Measurements from ENCODE around the gene STUB1. TPM values are rescaled to one million over a fixed set of nuclear protein-coding genes. Genes with fewer than 3 reads are reported as not detected.

STUB1 gene
- total RNA-seq, 4 donors from 2014 or later: 116 to 143 (median 125) TPM

DNA sequence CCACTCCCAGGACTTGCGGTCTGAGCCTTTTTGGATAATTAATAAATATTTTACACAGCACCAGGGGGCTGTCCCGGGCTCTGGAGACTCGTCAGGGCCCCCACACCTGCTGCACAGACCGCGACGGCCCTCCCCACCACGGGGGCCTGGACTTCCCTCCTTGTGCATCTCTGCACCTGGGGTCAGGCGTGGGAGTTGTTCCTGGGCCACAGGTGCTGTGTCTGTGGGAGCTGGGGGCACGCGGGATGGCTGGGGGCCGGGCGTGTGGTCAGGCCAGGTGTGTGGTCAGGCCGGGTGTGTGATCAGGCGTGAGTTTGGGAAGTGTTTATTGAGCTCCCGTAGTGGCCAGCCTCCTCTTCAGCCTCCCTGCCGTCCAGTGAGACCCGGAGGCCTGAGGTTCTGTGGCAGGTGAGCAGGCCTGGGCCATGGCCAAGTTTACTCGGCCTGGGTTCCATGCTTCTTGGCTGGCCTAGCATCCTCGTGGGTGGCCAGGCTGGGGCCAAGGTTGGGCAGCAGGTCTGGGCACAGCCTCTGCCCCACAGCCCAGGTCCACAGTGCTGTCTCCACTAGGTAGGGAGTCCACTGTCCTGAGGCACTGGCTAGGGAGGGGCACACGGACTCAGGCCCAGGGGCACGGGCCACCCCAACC lies 1.9 kb upstream of the STUB1 start:
- Histone ChIP-seq H3K27ac (no peak overlapping the region), H3K9me3 (no peaks in the 10 kb centered on the region), H3K4me1 (peaks cover 80% of the 10 kb centered on the region), H3K36me3 (peaks cover 22% of the 10 kb centered on the region), H3K4me3 (no peak overlapping the region), H3K27me3 (peaks cover 4% of the 10 kb centered on the region)
- WGBS: 74% methylated on average over 14 of the region's 21 CpGs
- TF ChIP-seq POLR2A (IDR thresholded peaks at IDR 0.05) (no peak), EP300 (IDR thresholded peaks at IDR 0.05) (no peak), POLR2AphosphoS5 (IDR thresholded peaks at IDR 0.05) (no peak)
- TF ChIP-seq, protein P1, sequence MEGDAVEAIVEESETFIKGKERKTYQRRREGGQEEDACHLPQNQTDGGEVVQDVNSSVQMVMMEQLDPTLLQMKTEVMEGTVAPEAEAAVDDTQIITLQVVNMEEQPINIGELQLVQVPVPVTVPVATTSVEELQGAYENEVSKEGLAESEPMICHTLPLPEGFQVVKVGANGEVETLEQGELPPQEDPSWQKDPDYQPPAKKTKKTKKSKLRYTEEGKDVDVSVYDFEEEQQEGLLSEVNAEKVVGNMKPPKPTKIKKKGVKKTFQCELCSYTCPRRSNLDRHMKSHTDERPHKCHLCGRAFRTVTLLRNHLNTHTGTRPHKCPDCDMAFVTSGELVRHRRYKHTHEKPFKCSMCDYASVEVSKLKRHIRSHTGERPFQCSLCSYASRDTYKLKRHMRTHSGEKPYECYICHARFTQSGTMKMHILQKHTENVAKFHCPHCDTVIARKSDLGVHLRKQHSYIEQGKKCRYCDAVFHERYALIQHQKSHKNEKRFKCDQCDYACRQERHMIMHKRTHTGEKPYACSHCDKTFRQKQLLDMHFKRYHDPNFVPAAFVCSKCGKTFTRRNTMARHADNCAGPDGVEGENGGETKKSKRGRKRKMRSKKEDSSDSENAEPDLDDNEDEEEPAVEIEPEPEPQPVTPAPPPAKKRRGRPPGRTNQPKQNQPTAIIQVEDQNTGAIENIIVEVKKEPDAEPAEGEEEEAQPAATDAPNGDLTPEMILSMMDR (IDR thresholded peaks at IDR 0.05): no peak
- DNase-seq (ENCODE audit: low spot score in 2 of 2): no peak

DNA sequence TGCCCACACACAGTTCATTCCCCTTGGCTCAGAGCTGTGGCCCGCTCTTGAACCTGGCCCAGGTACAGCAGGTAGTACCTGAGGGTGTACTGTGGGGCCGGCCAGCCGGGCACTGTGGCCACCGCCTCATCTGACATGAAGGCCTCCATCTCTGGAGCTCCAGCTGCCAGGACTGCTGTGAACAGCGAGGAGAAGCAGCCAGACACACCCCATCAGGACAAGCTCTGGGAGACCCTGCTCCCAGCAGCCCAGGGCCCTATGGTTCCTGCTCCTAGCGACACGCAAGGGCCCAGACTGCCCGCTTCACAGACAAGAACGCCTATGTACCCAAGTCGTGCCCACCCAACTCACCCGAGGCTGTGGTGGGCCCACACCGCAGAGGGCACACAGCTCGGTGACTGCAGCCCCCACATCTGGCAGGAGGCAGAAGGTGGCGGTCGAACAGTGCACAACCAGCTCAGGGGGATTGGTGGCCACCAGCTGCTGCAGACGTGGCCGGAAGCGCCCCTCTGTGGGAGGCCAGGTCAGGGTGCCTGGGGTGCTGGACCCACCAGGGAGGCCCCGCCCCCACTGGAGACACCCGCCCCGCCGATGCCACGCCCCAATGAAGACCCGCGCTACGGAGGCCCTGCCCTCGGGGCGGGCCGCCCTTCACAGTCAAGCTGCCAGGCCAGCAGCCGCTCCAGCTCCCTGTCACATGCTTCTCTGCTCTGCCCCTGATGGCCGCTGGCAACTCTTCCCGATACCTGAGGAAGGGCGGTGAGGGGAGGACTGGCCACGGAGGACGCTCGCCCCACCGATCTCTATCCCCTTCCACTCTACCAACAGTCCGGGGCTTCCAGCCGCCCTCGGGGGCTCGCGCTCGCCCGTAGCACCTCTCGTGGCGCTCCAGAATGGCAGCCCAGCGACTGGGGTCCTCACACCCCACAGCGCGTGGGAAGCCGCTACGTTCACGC lies 1.1 kb upstream of the STUB1 start:
- Histone ChIP-seq H3K4me1 (peaks cover 86% of the 10 kb centered on the region), H3K27me3 (peaks cover 4% of the 10 kb centered on the region), H3K9me3 (no peaks in the 10 kb centered on the region), H3K27ac (peak overlapping the region; percentile 65), H3K36me3 (peaks cover 16% of the 10 kb centered on the region), H3K4me3 (peak overlapping the region; percentile 84)
- peak in 1 of 2 donors; percentile 90 for DNase-seq (ENCODE audit: low spot score in 2 of 2)
- no CpG with 5 or more reads among the region's 52 CpGs for WGBS
- TF ChIP-seq, protein P1 (IDR thresholded peaks at IDR 0.05): no peak

DNA sequence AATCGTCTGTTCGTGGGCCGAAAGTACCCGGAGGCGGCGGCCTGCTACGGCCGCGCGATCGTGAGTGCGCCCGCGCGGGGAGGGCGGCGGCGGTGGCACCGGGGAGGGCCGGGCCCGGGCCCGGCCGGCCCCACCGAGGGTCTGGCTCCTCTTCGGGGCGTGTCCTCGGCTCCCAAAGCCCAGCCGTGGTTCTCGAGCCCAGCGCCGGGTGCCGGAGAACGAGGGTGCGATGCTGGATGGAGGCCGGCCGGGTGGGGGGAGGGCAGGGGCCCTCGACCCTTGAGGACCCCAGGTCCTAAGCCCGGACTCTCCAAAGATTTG lies 375 bp downstream of the STUB1 start:
- H3K4me3 ChIP-seq: peak overlapping the region; percentile 84
- peak overlapping the region; percentile 92 for H3K27ac ChIP-seq
- peaks cover 4% of the 10 kb centered on the region for H3K27me3 ChIP-seq
- 0% methylated on average over 1 of the region's 38 CpGs for WGBS
- H3K4me1 ChIP-seq: peaks cover 90% of the 10 kb centered on the region
- DNase-seq (ENCODE audit: low spot score in 2 of 2): no peak
- H3K36me3 ChIP-seq: peaks cover 16% of the 10 kb centered on the region
- H3K9me3 ChIP-seq: no peaks in the 10 kb centered on the region
- TF ChIP-seq, protein P1 (IDR thresholded peaks at IDR 0.05): no peak
- TF ChIP-seq EP300 (IDR thresholded peaks at IDR 0.05) (no peak), POLR2AphosphoS5 (IDR thresholded peaks at IDR 0.05) (no peak), POLR2A (IDR thresholded peaks at IDR 0.05) (no peak)

- WGBS: 38% methylated on average over 20 of the region's 44 CpGs
- peaks cover 16% of the 10 kb centered on the region for H3K36me3 ChIP-seq
- no peak for DNase-seq (ENCODE audit: low spot score in 2 of 2)
- TF ChIP-seq, protein P1 (IDR thresholded peaks at IDR 0.05): no peak
- no peak for TF ChIP-seq POLR2A (IDR thresholded peaks at IDR 0.05)
- no peak for TF ChIP-seq EP300 (IDR thresholded peaks at IDR 0.05)
- peaks cover 90% of the 10 kb centered on the region for H3K4me1 ChIP-seq
- H3K4me3 ChIP-seq: peak overlapping the region; percentile 84
- H3K9me3 ChIP-seq: no peaks in the 10 kb centered on the region
- H3K27me3 ChIP-seq: peaks cover 4% of the 10 kb centered on the region
- peak overlapping the region; percentile 92 for H3K27ac ChIP-seq
Measured at GRCh38 chr16:680967-681745, 946 bp downstream of the STUB1 start.
